H1 (cell line): ENCODE measurements around the gene SLC25A21. TPM values are rescaled to one million over a fixed set of nuclear protein-coding genes. Genes with fewer than 3 reads are reported as not detected.

Experiments used
- CTCF ChIA-PET: fragments of 300-600 bp; sonication (Branson Sonifier 250); formaldehyde crosslinking; loops from one replicate; lab custom pipeline; 2021; ENCODE audit not compliant: partially characterized antibody; lab: Charles Lee
- POLR2A ChIA-PET: fragments of 300-600 bp; sonication (Branson Sonifier 250); formaldehyde crosslinking; loops from one replicate; lab custom pipeline; 2021; ENCODE audit warnings: inconsistent platforms; ENCODE audit not compliant: partially characterized antibody; lab: Charles Lee
- DNase-seq, 2 experiments: peaks; one replicate each; pipeline versions ENCODE4 v3.0.0 to v3.0.0-alpha.2; 2010 to 2022; ENCODE audit warnings: low spot score in 2 of 2, low read depth in 1 of 2, mixed read lengths in 1 of 2
- FAIRE-seq: peaks from 2 replicates; lab custom pipeline; 2011; peaks lifted over from hg19 to GRCh38; lab: Jason Lieb, UNC
- H2AFZ ChIP-seq: 2 replicates; pipeline ENCODE4 v1.8.1; 2012; ENCODE audit warnings: low read length, inconsistent platforms
- H2AK5ac ChIP-seq: 2 replicates; pipeline ENCODE4 v1.6.1; 2013; ENCODE audit warnings: low read depth, low read length
- H2BK120ac ChIP-seq: replicated peaks from 2 replicates; pipeline ENCODE3; 2013; ENCODE audit warnings: low read depth, low read length, inconsistent platforms
- H2BK12ac ChIP-seq: 2 replicates; pipeline ENCODE4 v1.6.1; 2013; ENCODE audit warnings: low read depth, low read length
- H2BK15ac ChIP-seq: 2 replicates; pipeline ENCODE4 v1.6.1; 2013; ENCODE audit warnings: low read length
- H2BK20ac ChIP-seq: 2 replicates; pipeline ENCODE4 v1.6.1; 2013; ENCODE audit warnings: low read length
- H2BK5ac ChIP-seq: 2 replicates; pipeline ENCODE4 v1.6.1; 2013; ENCODE audit warnings: low read depth, low read length
- H3K14ac ChIP-seq: 2 replicates; pipeline ENCODE4 v1.6.1; 2013; ENCODE audit warnings: inconsistent platforms; ENCODE audit not compliant: insufficient read length
- H3K18ac ChIP-seq: 2 replicates; pipeline ENCODE4 v1.6.1; 2013; ENCODE audit warnings: low read length; ENCODE audit errors: extremely low read depth
- H3K23ac ChIP-seq: 2 replicates; pipeline ENCODE4 v1.6.1; 2013; ENCODE audit warnings: inconsistent platforms; ENCODE audit not compliant: insufficient read length
- H3K23me2 ChIP-seq: 2 replicates; pipeline ENCODE4 v1.6.1; 2013; ENCODE audit warnings: low read depth, low read length
- H3K27ac ChIP-seq: 2 replicates; pipeline ENCODE4 v1.6.1; 2011; ENCODE audit warnings: low read depth, low read length, inconsistent platforms
- H3K27me3 ChIP-seq, 4 experiments: replicated peaks in 1 of 4; 1 replicate in 1 of 4; 2 replicates in 3 of 4; pipeline versions ENCODE4 v1.6.1 to v1.8.1; 2011 to 2013; ENCODE audit warnings: low read length in 3 of 4, mild to moderate bottlenecking in 3 of 4, inconsistent platforms in 2 of 4, mixed read lengths in 2 of 4, moderate library complexity in 1 of 4; ENCODE audit not compliant: control insufficient read depth in 3 of 4, insufficient read depth in 3 of 4; ENCODE audit errors: extremely low read depth in 1 of 4
- H3K36me3 ChIP-seq, 4 experiments: 2 replicates each; pipeline versions ENCODE4 v1.6.1 to v1.8.1; 2011 to 2013; ENCODE audit warnings: mild to moderate bottlenecking in 4 of 4, low read length in 3 of 4, moderate library complexity in 2 of 4, control low read depth in 1 of 4, inconsistent platforms in 1 of 4; ENCODE audit not compliant: insufficient read depth in 4 of 4, control insufficient read depth in 2 of 4
- H3K4ac ChIP-seq: replicated peaks from 2 replicates; pipeline ENCODE3; 2013; ENCODE audit warnings: low read length, low read depth, mixed read lengths, inconsistent platforms; ENCODE audit not compliant: insufficient read length
- H3K4me1 ChIP-seq, 4 experiments: replicated peaks in 1 of 4; 1 replicate in 1 of 4; 2 replicates in 3 of 4; pipeline versions ENCODE4 v1.6.1 to v1.8.1; 2011 to 2013; ENCODE audit warnings: low read length in 3 of 4, inconsistent platforms in 2 of 4, mixed read lengths in 1 of 4; ENCODE audit not compliant: insufficient read depth in 4 of 4, control insufficient read depth in 3 of 4
- H3K4me2 ChIP-seq, 2 experiments: 2 replicates each; pipeline versions ENCODE4 v1.6.1 to v1.8.1; 2011 to 2013; ENCODE audit warnings: low read depth in 2 of 2, low read length in 2 of 2, control low read depth in 1 of 2, inconsistent platforms in 1 of 2, mild to moderate bottlenecking in 1 of 2; ENCODE audit not compliant: insufficient read depth in 1 of 2
- H3K4me3 ChIP-seq, 4 experiments: fragments of 200-600, 300-600 bp in 1 of 4; sonication (generic), shearing (Covaris generic), sonication (Bioruptor Twin) in 1 of 4; 2 replicates each; pipeline versions ENCODE4 v1.5.1 to v1.8.1; 2011 to 2016; ENCODE audit warnings: low read length in 4 of 4, low read depth in 3 of 4, control low read depth in 2 of 4, inconsistent platforms in 2 of 4, mild to moderate bottlenecking in 2 of 4, mixed read lengths in 1 of 4, moderate library complexity in 1 of 4; ENCODE audit not compliant: insufficient read depth in 2 of 4; ENCODE audit errors: extremely low read depth in 1 of 4
- H3K56ac ChIP-seq: replicated peaks from 2 replicates; pipeline ENCODE3; 2013; ENCODE audit warnings: low read depth, mild to moderate bottlenecking, mixed read lengths, low read length, inconsistent platforms; ENCODE audit not compliant: insufficient read length
- H3K79me1 ChIP-seq: 2 replicates; pipeline ENCODE4 v1.6.1; 2013; ENCODE audit warnings: low read depth, low read length, control low read depth
- H3K79me2 ChIP-seq, 2 experiments: 2 replicates each; pipeline versions ENCODE4 v1.6.1 to v1.8.1; 2012 to 2013; ENCODE audit warnings: low read length in 2 of 2, mild to moderate bottlenecking in 2 of 2, inconsistent platforms in 1 of 2; ENCODE audit not compliant: insufficient read depth in 2 of 2, control insufficient read depth in 1 of 2
- H3K9ac ChIP-seq, 4 experiments: replicated peaks in 1 of 4; 1 replicate in 1 of 4; 2 replicates in 3 of 4; pipeline versions ENCODE4 v1.6.1 to v1.8.1; 2011 to 2013; ENCODE audit warnings: low read depth in 3 of 4, low read length in 3 of 4, control low read depth in 2 of 4, mild to moderate bottlenecking in 2 of 4, moderate library complexity in 2 of 4, inconsistent platforms in 1 of 4; ENCODE audit errors: extremely low read depth in 1 of 4
- H3K9me3 ChIP-seq, 2 experiments: 2 replicates each; pipeline versions ENCODE4 v1.6.1 to v1.8.1; 2012 to 2013; ENCODE audit warnings: mild to moderate bottlenecking in 2 of 2, moderate library complexity in 2 of 2, control low read depth in 1 of 2, inconsistent platforms in 1 of 2, low read depth in 1 of 2, low read length in 1 of 2, mixed read lengths in 1 of 2; ENCODE audit not compliant: insufficient read depth in 2 of 2
- H4K20me1 ChIP-seq, 2 experiments: replicated peaks in 1 of 2; 2 replicates each; pipeline versions ENCODE3 to v1.8.1; 2011 to 2013; ENCODE audit warnings: inconsistent platforms in 2 of 2, low read length in 2 of 2, mild to moderate bottlenecking in 1 of 2; ENCODE audit not compliant: insufficient read depth in 2 of 2, control insufficient read depth in 1 of 2
- H4K5ac ChIP-seq: 2 replicates; pipeline ENCODE4 v1.6.1; 2013; ENCODE audit warnings: low read length, low read depth, mixed read lengths, inconsistent platforms; ENCODE audit not compliant: insufficient read length
- H4K8ac ChIP-seq: 2 replicates; pipeline ENCODE4 v1.8.0; 2013; ENCODE audit warnings: mild to moderate bottlenecking, moderate library complexity, low read length, inconsistent platforms; ENCODE audit not compliant: insufficient read depth; ENCODE audit errors: extremely low read depth
- H4K91ac ChIP-seq: replicated peaks from 2 replicates; pipeline ENCODE3; 2013; ENCODE audit warnings: low read length, mixed read lengths, inconsistent platforms; ENCODE audit not compliant: insufficient read length
- CEBPB ChIP-seq: IDR thresholded peaks from 2 replicates; pipeline ENCODE4 v1.6.1; 2012; ENCODE audit warnings: low read depth, low read length
- CREB1 ChIP-seq: IDR thresholded peaks from 2 replicates; pipeline ENCODE4 v1.6.1; 2012; ENCODE audit warnings: inconsistent platforms
- CTCF ChIP-seq, 3 experiments: IDR thresholded peaks; 1 replicate in 2 of 3; 2 replicates in 1 of 3; pipeline versions ENCODE4 v1.5.1 to v1.6.1; 2011; ENCODE audit warnings: low read length in 3 of 3, mild to moderate bottlenecking in 3 of 3, inconsistent platforms in 2 of 3, low read depth in 1 of 3, moderate library complexity in 1 of 3; ENCODE audit not compliant: insufficient read depth in 1 of 3; ENCODE audit errors: control extremely low read depth in 1 of 3
- HDAC2 ChIP-seq, 2 experiments: fragments of 300-600 bp in 1 of 2; sonication (generic) in 1 of 2; IDR thresholded peaks; 2 replicates each; pipeline ENCODE4 v1.6.1; 2011 to 2012; ENCODE audit warnings: low read depth in 2 of 2, low read length in 2 of 2, mild to moderate bottlenecking in 2 of 2, moderate library complexity in 2 of 2, borderline replicate concordance in 1 of 2, inconsistent platforms in 1 of 2
- NANOG ChIP-seq: IDR thresholded peaks from 2 replicates; pipeline ENCODE4 v1.6.1; 2011; ENCODE audit warnings: low read length, low read depth, mild to moderate bottlenecking, inconsistent platforms; ENCODE audit not compliant: insufficient read depth, poor library complexity, severe bottlenecking
- SP1 ChIP-seq: IDR thresholded peaks from 2 replicates; pipeline ENCODE4 v1.6.1; 2011; ENCODE audit warnings: low read depth, low read length
- WGBS, 2 experiments: shearing (Covaris generic) in 1 of 2; methylation state at CpG; one replicate each; pipeline versions ENCODE4 v1.1.6 to v1.1.7; 2013 to 2015; ENCODE audit warnings: low lambda C conversion rate in 2 of 2, mixed read lengths in 2 of 2, inconsistent platforms in 1 of 2, low coverage in 1 of 2, missing lambda C conversion rate in 1 of 2; ENCODE audit not compliant: insufficient replicate concordance in 2 of 2, insufficient coverage in 1 of 2, insufficient read length in 1 of 2; ENCODE audit errors: extremely low coverage in 1 of 2, missing lambda C conversion rate in 1 of 2; 5-methylcytosine and 5-hydroxymethylcytosine counted together
- polyA plus RNA-seq, 7 experiments: library from polyadenylated mRNA; depleted of rRNA in 3 of 7; stranded (reverse) in 5 of 7; unstranded in 2 of 7; fragments of >200 nt in 5 of 7; fragments of 200-250 nt in 2 of 7; gene quantifications; 1 replicate in 5 of 7; 2 replicates in 1 of 7; 4 replicates in 1 of 7; pipeline versions ENCODE4 v1.2.1 to v1.2.3, GENCODE V29; 2011 to 2013; ENCODE audit warnings: missing spikeins in 2 of 7, mixed read lengths in 2 of 7
- total RNA-seq: library from RNA; stranded (reverse); fragmentation: NEBNext Ultra II Directional; extraction: Animal tissue kit (Norgen Biotek cat#: 25700); gene quantifications from 2 replicates; pipeline ENCODE4 v1.2.1, GENCODE V29; 2021
- TF ChIP-seq, protein P1 (sequence below): IDR thresholded peaks from 2 replicates; pipeline ENCODE4 v1.6.1; 2012; ENCODE audit warnings: low read length, inconsistent platforms

SLC25A21 gene
- total and polyA plus RNA-seq, 2 of the 8 experiments (the other 6 are each of a cell fraction or from before 2014, with no cell fraction given), result 6.9 to 15.7 TPM

- H2AK5ac ChIP-seq, result no peak overlapping the region
- H4K20me1 ChIP-seq, result no peaks in the 10 kb centered on the region
- no peak overlapping the region for H2BK120ac ChIP-seq
- H3K4me3 ChIP-seq, result no peak overlapping the region
- ChIA-PET POLR2A (no interaction called here), CTCF (interaction anchor here (0.5 to 2.1 kb wide), 19 partner anchors 8 to 949 kb away, joined by 3 to 9 read pairs (median 4); no protein-coding TSS in a partner anchor)
- no peak overlapping the region for H3K14ac ChIP-seq
- no peak for FAIRE-seq
- no peaks in the 10 kb centered on the region for H3K79me2 ChIP-seq
- no peak overlapping the region for H2BK20ac ChIP-seq
- H3K27me3 ChIP-seq, result no peaks in the 10 kb centered on the region
- no peak overlapping the region for H3K4me2 ChIP-seq
- H4K8ac ChIP-seq, result no peak overlapping the region
- no peak overlapping the region for H2BK12ac ChIP-seq
- no peak overlapping the region for H3K23ac ChIP-seq
- no peaks in the 10 kb centered on the region; the same call in 1 of the 2 replicates for H3K23me2 ChIP-seq
- H2AFZ ChIP-seq, result no peak overlapping the region
- H3K4ac ChIP-seq, result no peak overlapping the region
- no peak overlapping the region for H2BK15ac ChIP-seq
- WGBS, 2 experiments, result 84% methylated on average over 5 of the region's 5 CpGs; no CpG with 5 or more reads in 1 of the 2 experiments
- peaks cover 0 to 2% (median under 1%) of the 10 kb centered on the region in 4 experiments; a peak in 2 of 7 replicates for H3K4me1 ChIP-seq
- H4K5ac ChIP-seq, result no peak overlapping the region
- no peak overlapping the region for H4K91ac ChIP-seq
- H3K56ac ChIP-seq, result no peak overlapping the region
- H3K79me1 ChIP-seq, result no peaks in the 10 kb centered on the region
- H3K9ac ChIP-seq, result no peak overlapping the region
- DNase-seq, result no peak
- no peak overlapping the region for H2BK5ac ChIP-seq
- no peak overlapping the region for H3K18ac ChIP-seq
- no peaks in the 10 kb centered on the region for H3K36me3 ChIP-seq
- H3K27ac ChIP-seq, result no peak overlapping the region
- no peaks in the 10 kb centered on the region; a peak in 1 of 4 replicates for H3K9me3 ChIP-seq
- TF ChIP-seq CTCF (IDR thresholded peaks at IDR 0.05; ENCODE audit: control extremely low read depth in 1 of 3, insufficient read depth in 1 of 3, low read depth in 1 of 3, low read length in 3 of 3) (peak in 1 of 3 experiments; percentile 51; a peak in 2 of 4 replicates), CEBPB (no peak), NANOG (no peak), CREB1 (no peak), HDAC2 (IDR thresholded peaks at IDR 0.05; ENCODE audit: borderline replicate concordance in 1 of 2, low read depth in 2 of 2, low read length in 2 of 2) (no peak), SP1 (no peak)
- TF ChIP-seq, protein P1, sequence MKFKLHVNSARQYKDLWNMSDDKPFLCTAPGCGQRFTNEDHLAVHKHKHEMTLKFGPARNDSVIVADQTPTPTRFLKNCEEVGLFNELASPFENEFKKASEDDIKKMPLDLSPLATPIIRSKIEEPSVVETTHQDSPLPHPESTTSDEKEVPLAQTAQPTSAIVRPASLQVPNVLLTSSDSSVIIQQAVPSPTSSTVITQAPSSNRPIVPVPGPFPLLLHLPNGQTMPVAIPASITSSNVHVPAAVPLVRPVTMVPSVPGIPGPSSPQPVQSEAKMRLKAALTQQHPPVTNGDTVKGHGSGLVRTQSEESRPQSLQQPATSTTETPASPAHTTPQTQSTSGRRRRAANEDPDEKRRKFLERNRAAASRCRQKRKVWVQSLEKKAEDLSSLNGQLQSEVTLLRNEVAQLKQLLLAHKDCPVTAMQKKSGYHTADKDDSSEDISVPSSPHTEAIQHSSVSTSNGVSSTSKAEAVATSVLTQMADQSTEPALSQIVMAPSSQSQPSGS, result no peak
Observed at GRCh38 chr14:37116933-37117849, 55.2 kb downstream of the SLC25A21 start.
